Hematopoietic multipotent progenitor cell treated with erythropoietin and hydrocortisone succinate and interleukin-3 and kit ligand, for 6 days (in vitro differentiated cells): ENCODE results near the gene UNC50.
"Not testable (repeated sequence)": the region's sequence is repeated elsewhere in the genome, so short reads cannot be mapped to it uniquely, and the experiment has no call there.

Experiments
- DNase-seq: peaks from one replicate; pipeline ENCODE4 v3.0.0-alpha.2; 2015

Gene UNC50

DNA sequence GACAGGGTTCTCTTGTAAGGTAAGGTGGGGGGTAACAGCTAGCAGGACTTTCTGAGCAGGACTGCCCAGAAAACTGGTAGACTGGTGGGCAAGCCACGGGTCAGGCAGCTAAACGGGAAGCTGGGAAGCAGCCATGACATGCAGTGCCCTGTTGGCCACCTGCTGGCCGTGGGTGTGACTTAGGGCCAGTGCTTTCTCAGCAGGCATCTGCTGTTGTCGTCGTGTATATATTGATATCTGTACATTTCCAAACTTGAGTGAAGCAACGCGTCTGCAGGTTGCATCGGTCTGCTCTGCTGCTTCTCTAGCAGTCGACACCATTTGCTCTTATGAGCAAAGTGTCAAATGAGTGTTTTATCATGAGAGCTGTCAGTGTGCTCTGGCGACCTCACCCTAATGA is 31.1 kb upstream of the UNC50 start:
- DNase-seq, result no peak

DNA sequence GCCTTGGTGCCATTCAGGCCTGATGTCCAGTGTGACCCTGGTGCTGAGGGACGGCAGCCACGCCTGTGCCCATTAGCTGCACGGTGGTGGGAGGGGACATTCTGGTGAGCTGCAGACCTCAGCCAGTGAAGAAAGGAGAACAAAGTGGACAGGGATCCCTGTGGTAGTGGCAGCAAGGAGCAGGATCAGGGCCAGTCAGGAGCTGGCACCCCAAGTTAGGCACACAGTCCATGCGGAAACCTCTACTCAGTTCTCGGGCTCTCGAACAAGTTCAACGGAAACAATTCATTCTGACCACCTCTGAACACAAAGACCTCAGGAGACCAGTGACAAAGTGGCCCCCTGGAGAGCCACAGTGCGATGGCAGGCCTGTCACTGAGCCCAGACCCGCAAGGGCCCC is 30.2 kb upstream of the UNC50 start:
- DNase-seq, result no peak

DNA sequence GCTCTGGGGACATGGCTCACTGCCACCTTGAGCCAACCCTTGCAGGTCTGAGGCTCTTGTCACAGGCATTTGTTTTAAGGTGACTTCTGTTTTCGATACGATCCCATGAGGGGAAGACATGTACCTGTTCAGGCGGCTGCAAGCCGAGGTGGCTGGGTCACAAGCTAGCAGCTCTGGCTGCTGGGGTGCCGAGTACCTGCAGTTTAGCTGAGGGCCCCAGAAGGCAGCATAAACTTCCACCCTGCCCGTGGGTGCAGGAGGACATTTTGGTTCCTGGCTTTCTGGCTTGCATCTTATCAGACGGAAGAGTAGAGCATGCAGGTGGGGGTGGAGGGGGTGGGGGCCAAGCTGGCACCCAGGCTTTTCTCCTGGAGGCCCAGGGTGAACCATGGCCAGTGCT is 28.5 kb upstream of the UNC50 start:
- DNase-seq, result no peak

DNA sequence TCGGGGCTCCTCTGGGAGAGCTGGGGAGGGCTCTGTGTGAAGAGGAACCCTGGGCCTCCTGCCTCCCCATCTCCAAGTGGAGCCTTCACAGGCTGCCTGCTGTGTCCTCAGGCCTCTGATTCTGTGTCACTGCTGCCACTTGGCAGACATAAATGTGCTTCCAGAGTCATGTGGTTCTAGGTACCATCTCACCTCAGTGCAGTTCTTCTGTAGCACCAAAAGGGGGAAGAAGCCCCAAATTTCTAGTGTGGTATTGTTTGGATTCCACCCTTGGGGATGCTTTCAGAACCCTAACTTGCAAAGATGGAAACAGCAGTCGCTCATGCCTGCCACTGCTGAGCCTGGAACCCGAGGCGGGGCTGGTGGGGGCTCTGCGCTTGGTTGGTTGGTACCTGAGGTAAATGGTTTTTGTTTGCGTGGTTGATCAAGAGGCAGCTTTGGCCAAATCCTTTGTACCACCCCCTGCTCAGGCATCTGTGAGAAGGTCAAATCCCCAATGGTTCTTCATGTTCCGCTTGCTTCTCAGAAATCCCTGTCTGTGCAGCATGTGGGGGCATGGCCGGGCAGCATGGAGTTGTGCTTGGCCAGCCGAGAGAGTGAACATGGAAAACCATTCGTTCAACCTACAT is 27.6 kb upstream of the UNC50 start:
- no peak for DNase-seq

DNA sequence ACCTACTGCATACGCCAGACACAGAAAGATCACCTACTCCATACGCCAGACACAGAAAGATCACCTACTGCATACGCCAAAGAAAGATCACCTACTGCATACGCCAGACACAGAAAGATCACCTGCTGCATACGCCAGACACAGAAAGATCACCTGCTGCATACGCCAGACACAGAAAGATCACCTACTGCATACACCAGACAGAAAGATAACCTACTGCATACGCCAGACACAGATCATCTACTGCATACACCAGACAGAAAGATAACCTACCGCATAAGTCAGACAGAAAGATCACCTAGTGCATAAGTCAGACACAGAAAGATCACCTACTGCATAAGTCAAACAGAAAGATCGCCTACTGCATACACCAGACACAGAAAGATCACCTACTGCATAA is 25.9 kb upstream of the UNC50 start:
- DNase-seq, result no peak

DNA sequence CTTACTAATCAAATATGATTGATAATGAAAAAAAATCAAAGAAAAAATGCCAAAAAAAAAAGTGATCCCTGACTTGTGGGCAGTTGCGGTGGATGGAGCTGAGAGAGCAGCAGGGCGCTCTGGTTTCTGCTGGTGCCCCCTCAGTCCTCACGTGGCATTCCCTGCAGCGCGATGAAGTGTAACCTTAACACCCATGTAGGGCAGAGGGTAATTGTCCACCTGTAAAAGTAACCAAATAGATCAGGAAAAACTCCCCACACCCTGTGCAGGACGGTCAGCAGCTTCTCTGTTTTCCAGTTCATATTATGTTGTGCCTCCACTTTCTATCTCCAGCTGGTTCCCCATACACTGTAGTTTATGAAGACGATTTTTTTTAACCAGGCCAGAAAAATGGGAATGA is 25.1 kb upstream of the UNC50 start:
- no peak for DNase-seq

DNA sequence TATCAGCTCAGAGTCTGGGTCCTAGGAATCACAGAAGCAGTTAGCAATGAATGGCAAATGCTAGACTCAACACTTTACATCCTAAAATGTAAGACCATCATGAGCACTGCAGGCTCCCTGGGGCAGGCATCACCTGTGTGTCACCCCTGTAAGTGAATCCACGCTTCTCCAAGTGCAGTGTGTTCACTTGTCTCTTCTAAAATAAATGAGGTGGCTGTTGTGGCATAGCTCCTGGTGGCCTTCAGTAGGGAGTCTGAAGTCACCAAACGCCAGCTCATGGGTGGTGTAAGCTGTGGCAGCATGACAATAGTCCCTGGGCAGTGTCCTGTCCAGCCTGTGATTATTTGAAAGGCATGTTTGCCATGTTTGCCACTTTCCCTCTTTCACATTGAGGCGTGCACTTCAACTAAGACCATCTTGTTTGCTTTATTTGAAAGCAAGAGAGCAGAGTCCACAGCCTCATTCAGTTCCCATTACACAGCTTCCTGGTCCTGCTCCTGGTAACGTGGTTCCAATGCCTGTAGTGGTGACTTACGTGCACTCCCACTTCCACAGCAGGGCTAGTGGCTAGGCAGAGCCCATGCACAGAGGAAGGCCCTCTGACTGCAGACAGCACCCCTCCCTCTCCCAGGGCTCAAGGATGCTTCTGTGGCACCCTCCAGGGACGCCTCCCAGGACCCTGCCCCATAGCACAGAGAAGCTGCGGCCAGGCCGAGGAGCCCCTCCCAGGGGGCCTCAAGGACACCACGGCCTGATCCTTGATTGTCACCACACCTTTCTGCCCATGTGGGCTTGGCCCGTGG is 24.4 kb upstream of the UNC50 start:
- DNase-seq, result no peak

DNA sequence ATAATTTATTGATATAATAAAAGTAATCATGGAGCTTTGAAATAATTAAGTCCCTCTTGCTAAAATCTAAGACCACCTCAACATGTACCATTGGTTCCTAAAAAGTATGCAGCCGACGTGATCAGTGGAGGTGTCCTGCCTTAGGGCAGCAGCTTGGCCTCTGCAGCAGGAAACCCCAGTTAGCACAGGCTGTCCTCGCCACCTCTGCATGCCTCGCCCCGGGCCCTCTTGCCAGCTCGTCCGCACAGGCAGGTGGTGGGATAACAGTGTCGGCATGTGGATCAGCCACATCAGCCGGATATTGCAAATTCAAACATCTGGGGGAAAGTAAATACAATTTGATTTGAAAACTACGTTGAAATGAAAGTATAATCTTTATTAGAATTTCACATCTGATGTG is 23.0 kb upstream of the UNC50 start:
- no peak for DNase-seq

DNA sequence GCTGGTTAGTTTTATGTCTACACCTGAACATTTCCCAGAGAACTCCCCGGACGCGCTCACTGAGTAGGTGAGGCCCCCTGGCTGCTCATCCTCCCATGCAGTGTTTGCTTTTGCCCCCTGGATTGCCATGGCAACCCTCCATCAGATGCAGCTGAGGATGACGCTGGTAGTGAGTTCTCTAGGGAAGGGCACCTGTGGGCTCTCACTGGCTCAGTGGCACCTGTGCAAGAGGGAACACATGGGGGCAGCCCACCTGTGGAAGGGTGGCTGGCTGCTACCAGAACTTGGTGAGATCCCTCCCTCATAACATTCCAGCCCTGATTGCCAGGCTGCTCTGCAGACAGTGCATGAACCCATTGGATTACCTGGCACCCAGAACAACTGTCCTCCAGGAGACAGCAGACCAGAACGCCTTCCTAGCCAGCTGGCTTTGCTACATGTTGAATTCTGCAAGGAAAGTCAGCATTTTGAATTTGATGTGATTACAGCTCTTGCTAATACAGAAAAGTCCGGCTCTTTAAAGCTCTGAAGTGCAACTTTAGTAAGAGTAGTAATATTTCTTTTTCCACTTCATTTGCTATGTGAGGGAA is 21.7 kb upstream of the UNC50 start:
- DNase-seq, result no peak

DNA sequence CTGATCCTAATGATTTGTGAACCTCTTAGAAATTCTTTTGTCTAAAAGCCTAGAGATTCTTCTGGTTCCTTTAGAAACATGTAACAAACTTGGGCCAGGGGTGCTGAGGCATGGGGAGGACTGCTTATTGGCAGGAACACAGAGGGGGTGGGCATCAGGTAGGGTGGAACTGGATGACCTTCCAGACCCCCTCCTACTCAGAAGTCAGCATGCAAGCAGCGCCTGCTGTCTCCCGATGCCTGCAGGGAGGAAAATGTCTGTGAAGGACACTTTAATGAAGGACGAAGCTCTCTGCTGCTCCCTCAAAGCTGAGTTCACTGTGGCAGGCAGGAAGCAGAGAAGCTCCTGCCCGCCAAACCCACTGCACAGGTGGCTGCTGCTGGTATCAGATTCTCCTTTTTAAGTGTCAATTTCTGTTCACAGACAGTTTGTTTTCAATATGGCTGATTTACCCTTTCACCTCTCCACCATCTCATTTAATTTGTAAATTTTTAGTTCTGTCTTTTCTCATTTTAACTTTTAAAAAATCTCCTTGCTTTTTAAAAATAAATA is 19.4 kb upstream of the UNC50 start:
- DNase-seq, result no peak

DNA sequence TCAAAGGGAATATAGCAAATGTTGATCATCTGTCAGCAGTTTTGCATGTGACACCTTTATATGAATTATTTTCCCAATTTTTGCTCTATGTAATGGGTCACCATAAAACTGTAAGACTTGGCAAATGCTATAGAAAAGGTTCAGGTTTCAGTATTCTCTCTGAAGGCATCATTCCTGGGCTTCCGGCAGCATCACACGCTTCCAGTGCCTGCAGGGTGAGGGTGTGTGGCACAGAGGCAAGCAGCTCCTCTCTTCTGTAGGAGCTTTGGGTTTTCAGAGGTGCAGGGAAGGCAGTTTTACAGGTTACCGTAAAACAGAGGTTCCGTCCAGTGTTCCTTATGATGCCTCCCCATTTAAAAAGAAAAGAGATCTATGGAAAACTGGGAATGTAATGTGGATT is 18.9 kb upstream of the UNC50 start:
- no peak for DNase-seq

DNA sequence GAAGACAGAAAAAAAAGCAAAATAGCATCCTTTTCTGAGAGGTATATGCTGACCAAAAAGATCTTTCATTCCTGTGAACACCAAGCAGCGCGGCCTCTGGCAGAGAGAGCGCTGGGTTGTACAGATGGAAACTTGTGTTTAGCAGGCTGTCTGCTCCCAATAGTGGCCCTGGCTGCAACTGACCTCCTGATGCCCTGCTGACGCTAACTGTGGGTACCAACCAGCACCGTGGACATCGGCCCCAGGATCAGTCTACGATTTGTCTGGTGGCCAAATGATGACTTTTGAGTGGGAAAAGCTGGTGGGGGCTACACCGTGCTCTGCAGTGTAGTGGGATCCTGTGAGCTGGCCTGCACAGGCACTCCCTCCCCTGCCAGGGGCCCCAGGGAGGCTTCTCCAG is 15.8 kb upstream of the UNC50 start:
- no peak for DNase-seq

DNA sequence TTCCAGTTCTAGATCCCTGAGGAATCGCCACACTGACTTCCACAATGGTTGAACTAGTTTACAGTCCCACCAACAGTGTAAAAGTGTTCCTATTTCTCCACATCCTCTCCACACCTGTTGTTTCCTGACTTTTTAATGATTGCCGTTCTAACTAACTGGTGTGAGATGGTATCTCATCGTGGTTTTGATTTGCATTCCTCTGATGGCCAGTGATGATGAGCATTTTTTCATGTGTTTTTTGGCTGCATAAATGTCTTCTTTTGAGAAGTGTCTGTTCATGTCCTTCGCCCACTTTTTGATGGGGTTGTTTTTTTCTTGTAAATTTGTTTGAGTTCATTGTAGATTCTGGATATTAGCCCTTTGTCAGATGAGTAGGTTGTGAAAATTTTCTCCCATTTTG is 13.7 kb upstream of the UNC50 start:
- not testable (repeated sequence) for DNase-seq

DNA sequence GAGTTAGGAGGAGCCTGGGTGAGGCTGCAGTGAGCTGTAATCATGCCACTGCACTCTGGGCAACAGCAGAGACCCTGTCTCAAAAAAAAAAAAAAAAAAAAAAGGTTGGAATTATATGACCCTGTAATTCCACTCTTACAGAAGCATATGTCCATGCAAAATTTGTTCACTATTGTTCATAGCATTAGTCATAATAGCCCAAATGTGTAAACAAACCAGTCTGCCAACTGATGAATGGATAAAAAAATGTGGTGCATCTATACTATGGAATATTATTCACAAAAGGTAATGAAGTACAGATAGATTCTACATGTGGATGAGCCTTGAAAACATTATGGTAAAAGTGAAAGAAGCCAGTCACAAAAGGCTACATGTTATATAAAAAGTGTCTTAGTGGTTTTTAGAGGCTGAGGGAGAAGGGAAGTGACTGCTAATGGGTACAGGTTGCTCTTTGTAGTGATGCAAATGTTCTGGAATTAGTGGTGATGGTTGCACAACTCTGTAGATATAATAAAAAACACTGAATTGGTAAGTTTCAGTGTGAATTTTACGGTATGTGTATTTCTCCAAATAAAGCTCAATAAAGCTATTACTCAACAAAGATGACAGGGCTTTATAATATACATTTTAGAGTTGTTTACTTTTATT is 9.5 kb upstream of the UNC50 start:
- no peak for DNase-seq

DNA sequence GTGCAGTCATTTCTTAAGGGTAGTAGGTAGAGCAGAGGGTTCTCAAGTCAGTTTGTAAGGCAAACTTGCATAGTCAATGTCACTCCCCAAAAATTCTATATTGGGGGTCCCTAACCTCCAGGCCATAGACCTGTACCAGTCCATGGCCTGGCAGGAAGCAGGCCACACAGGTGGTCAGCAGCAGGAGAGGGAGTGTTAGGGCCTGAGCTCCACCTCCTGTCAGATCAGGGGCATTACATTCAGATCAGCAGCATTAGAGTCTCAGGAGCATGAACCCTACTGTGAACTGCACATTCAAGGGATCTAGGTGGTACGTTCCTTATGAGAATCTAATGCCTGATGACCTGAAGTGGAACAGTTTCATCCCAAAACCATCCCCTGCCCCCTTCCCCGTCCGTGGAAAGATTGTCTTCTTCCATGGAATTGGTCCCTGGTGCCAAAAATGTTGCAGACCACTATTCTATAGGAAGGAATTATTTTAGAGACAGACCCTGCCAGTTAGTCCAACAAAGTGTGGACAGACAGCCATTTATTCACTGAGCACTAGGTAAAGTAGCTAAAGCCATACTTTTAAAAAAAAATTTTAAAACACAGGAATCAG is 6.8 kb upstream of the UNC50 start:
- peak; percentile 64 for DNase-seq

DNA sequence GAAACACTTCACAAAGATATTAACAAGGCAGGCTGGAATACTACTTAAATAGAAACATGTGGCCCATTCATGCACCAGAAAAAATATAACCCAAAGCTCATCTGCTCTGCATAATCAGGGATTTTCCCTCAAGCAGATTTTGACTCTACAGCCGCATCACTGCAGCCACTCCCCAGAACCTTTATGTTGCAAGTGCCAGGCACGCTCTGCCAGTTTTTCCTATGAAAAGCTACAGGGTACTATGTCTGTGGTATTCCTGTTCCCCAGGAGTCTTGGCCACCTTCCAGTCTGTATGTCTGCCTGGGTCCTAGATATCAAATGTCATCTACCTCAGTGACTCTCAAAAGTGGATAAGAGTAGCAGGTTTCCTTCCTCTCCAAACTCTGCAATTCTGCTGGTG is 3.8 kb upstream of the UNC50 start:
- no peak for DNase-seq

DNA sequence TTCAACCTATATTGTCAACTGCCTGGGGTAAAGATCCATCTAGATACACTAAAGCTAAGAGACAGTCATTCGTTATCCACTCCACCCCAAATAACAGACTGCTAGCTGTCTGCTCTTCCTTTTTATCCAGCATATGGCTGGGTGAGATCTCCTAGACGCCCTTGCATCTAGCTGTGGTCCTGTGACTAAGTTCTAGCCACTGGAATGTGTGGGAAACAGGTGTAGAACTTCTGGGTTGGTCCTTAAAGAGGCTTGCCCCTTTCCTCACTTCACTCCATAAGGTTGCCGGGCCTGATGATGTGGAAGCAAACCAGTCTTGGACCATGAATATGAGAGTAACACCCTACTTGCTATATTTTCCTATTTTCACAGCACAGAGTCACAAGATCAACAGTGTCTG is 3.3 kb upstream of the UNC50 start:
- no peak for DNase-seq

DNA sequence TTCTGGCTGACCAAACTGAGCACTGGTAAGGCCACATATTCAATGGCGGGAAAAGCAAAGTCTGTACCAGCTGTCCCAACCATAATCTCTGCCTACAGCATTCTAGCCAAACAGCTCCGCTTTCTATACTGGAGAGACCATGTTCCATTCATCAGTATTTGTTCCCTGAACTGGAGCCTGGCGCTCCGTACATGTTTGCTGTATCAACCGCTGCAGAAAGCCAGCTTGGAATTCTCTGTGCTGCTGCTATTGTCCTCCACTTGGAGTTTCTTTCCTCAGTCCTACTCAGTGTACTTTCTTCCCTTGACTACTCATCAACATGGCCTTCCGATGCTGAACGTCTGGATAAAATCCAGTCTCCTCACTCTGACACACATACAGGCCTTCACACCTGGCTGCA is 2.0 kb upstream of the UNC50 start:
- DNase-seq, result no peak

DNA sequence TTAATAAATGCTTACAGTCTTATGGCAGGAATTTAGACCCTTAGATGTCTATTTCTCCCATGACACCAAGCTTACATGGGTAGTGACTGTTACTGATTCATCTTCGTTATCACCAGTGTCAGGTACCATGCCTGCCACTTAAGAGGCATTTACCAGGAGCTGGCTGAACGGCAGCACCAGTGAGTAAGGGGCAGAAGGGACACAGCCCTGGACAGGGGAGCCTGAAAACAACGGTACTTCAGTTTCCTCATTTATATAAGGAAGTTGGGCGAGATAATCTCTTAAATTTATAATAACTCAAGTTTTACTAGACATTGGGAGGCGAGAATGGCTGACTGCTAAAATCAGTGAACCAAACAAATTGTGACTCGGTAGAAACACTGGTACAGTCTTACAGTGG is 1.3 kb upstream of the UNC50 start:
- DNase-seq, result peak; percentile 43

DNA sequence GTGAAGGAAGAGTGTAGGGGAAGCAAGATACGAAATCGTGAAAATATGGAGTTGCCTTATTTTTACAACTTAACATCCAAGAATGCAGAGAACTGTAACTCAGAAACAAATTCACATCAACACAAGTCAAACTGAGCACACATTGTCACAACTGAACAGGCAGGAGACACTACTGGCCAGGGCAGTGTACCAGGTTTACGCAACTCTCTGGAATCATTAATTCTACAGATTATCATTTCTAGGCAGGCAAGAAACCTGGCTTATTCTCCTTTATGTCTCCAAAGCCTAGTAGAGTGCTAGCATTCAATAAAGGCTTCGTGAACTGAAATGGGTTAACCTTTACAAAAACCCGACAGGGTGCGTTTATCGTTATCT is 661 bp upstream of the UNC50 start:
- DNase-seq, result no peak

DNA sequence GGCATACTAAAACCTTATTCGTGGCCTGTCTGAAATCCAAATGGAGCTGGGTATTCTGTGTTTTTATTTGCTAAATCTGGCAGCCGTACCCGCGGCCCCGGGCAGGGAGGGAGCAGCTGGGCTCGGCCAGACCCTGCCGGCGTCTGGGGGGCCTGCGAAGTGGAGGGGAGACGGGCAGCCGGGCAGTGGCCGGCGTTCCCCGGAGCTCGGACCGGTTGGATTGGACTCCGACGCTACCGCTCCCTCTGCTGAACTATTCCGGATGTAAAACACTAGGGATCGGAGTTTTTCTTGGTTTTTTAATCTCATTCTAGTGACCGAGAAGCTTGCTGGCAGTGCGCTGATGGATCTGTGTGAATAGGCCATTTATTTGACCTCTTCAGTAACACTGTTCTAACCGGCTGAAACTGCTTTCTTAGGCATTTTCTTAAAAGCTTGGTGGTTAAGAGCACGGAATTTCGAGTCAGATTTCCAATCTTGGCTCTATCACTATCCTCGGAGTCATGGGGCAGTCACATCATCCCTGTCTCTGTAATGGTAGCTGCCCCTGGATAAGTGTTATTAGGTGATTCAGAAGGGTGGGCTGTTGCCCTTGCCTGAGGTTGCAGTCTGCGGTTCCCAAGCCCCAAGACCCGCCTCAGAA is 694 bp downstream of the UNC50 start:
- DNase-seq, result peak; percentile 25

DNA sequence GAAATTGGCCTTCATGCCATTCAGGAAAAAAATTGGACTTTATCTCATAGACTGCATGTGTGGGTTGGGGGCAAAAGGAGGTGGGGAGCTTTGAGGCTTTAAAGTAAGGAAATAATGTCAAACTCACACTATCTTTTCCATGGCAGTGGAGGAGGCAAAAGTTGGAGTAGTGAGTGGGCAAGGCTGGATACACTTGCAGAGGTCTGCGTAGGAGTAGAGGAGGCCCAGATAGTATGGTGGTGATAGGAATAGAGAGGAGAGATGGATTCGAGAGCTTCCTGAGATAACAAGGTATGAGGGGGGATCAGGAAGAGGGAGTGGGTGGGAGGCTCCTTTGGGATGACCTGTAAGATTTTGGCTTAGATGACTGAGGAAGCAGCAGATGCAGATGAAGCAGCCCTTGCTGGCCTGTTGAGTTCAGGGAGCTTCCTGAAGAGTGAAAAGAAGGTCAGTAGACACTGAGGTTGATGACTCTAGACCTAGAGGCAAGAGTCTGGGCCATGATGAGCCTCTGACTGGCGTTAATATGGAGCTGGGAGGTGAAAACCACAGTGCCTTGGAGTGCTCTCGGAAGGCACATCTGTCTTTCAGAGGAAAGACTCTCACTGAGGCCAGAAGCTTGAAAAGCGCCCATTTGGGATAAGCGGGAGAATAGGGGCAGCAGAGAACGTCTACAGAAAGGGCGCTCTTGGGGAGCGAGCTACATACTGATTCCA is 5.8 kb downstream of the UNC50 start:
- no peak for DNase-seq
